GM18502 (cell line): ENCODE measurements around the gene COTL1.
"Not testable (repeated sequence)": the region's sequence is repeated elsewhere in the genome, so short reads cannot be mapped to it uniquely, and the experiment has no call there.

Source experiments
- ATAC-seq: cut with Tn5 transposase; IDR thresholded peaks from one replicate; pipeline ENCODE4 v1.9.1; 2021; ENCODE audit warnings: mild to moderate bottlenecking; ENCODE audit not compliant: unreplicated experiment, poor library complexity

COTL1 gene

DNA sequence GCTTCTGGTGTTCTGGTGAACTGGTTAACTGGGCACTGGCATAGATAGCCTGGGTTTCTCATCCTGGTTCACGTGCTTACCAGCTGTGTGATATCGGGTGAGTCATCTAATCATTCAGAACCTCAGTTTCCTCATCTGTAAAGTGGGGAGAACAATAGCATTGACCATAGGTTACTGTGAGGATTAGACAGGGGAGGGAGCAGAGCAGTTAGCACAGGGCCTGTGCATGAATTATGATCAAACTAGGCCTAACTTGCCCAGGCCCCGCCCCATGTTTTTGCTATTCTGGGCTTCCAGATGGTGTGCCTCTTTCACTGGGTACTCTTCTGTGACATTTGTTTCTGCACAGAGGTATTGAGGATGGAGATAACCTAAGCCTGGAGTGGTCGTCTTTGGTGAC, 25.8 kb upstream of the COTL1 start:
- no peak for ATAC-seq

DNA sequence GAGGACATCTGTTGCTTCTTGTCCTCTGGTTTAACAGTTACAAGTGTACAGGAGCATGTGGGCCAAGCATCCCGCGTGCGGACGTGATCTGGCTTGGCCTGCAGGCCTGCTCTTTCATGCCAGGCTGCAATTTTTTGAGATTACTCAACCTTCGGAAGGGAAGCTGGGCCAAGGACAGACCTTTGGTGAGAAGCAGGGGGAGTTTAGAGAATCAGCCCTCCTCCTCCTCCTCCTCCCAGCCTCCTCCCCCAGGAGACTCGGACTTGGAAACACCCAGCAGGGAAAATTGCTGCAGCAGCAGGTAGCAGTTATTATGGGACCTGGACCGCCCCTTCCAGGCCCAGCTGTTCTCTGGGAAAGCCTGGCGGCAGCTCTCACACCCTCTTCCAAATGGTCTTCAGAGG, 25.3 kb upstream of the COTL1 start:
- ATAC-seq, result no peak

- no peak for ATAC-seq
These were observed 23.9 kb upstream of the COTL1 start for GRCh38 chr16:84641643-84642358.

DNA sequence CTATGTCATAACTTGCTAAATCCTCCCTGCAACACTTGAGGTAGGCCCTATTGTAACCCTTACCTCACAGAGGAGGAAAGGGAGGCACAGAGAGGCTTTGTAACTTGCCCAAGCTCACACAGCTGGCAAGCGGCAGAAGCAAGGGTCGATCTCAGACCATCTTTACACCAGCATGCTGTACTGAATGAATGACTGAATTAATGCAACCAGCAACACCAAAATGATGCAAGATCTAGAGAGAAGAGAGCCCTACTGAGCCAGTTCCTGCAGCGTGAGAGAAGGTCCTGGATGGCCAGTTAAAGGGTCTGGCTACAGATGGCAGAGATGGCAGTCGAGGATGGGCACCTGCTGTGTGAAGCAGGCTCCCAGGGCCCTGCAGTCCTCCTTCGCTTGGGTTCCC, 22.3 kb upstream of the COTL1 start:
- no peak for ATAC-seq

- ATAC-seq, result no peak
These were observed 20.4 kb upstream of the COTL1 start for GRCh38 chr16:84638231-84638806.

DNA sequence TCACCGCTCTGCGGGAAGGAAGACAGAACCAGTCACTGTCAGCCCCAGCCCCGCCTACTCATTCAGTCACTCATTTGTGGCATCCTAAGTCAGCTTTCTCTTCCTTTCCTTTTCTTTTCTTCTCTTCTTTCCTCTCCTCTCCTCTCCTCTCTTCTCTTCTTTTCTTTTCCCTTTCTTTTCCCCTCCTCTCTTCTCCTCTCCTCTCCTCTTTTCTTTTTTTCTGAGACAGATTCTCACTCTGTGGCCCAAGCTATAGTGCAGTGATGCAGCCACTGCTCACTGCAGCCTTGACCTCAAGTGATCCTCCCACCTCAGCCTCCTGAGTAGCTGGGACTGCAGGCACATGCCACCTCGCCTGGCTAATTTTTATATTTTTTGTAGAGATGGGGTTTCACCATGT, 19.8 kb upstream of the COTL1 start:
- no peak for ATAC-seq

DNA sequence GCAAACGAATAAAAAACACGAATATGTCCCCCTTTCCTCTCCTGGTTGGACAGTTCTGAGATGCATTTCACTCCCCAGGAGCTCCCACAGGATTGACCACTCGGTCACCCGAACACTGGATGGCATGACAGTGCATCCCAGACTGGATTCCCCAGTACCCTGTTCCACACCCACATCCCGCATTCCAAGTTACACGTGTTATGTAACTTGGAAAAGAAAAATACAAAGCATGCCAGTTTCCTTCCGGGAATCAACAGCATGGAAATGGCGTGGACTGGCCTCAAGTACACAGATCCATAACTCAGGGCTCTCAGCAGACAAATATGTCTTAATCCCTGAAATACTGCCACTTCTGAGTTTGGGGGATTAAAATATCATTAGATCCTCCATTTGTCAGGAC, 17.8 kb upstream of the COTL1 start:
- ATAC-seq, result no peak

DNA sequence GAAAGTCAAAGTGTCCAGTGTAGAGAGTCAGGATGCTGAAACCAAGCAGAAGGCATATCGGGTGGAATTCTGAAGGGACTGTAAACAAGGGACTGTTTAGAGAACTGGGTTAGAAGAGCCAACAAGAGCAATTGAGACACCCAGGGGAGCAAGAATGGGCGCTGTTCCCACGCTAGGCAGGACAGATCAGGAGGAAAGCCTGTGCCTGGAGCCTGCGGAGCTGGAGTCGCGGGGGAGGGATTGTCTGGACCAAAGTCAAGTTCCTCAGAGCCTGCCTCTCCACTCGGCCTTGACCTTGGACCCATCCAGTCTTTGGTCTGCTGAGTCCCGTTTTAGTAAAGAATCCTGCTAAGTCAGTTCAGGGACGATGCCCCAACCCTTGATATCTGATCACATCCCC, 15.7 kb upstream of the COTL1 start:
- ATAC-seq, result no peak

- not testable (repeated sequence) for ATAC-seq
These were observed 15.0 kb upstream of the COTL1 start for GRCh38 chr16:84632862-84633261.

- ATAC-seq, result no peak
These were observed 14.0 kb upstream of the COTL1 start for GRCh38 chr16:84631886-84632285.

DNA sequence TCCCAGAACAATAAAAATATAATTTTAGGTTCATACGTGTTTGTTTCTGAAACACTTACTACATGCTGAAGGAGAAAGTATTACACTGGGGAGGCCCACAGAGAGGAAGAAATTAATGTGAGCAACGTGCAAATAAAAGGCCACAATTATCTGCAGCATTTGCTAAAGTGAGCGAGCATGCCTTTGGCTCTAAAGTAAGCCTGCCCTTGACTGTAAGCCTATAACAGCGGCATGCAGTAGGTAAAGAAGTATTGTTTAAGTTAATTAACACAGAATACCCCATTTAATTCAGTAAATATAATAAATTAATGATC, 13.2 kb upstream of the COTL1 start:
- ATAC-seq, result no peak

- ATAC-seq, result no peak
These were observed 12.7 kb upstream of the COTL1 start for GRCh38 chr16:84630446-84631152.

GRCh38 chr16:84630009-84630408, 12.1 kb upstream of the COTL1 start:
- no peak for ATAC-seq

- no peak for ATAC-seq
These were observed 11.7 kb upstream of the COTL1 start for GRCh38 chr16:84629580-84629979.

GRCh38 chr16:84628226-84628731, 10.4 kb upstream of the COTL1 start:
- ATAC-seq, result no peak

GRCh38 chr16:84625556-84625955, 7.7 kb upstream of the COTL1 start:
- ATAC-seq, result no peak

- not testable (repeated sequence) for ATAC-seq
These were observed 3.0 kb upstream of the COTL1 start for GRCh38 chr16:84620913-84621312.

DNA sequence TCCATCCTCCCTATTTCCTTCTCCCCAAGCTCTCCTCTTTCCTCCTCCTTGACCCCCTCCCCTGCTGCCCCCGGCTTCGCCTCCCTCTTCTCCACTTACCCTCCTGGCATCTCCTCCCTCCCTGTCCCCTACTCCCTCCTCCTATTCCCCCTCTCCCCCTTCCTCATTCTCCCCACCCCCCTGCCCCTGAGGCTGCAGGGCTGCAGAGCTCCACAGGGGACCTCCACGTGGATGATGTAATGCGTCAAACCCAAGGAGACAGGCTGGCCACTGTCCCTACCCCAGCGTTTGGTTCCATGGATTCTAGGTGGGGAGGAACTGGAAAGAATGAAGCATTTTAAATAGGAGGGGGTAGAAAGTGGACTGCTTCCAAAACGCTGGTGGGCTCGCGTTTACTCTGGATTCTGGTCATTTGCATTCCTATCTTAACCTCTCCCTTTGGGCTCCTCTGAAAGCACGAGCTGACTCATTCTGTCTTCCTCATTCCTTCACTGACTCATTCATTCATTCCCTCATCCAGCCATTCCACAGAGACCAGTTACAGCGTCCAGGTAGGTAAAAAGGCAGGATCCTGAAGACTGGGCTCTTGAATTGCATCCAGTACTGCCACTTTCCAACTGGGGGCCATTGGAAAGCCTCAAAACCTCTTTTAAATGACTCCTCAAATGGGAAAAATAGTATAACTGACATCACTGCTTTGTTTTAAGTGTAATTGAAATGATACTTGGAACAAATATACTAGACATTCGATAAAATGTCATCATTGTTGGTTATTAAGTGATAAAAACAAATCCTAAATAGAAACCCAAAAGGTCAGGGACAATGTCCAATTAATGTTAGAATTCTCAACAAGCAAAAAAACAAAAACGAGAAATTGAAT, 943 bp upstream of the COTL1 start:
- ATAC-seq, result no peak

GRCh38 chr16:84617041-84617790, 662 bp downstream of the COTL1 start:
- ATAC-seq, result peak; percentile 38

- no peak for ATAC-seq
These were observed 1.4 kb downstream of the COTL1 start for GRCh38 chr16:84616515-84616914.
